WTC11 (cell line): ENCODE measurements around the gene FURIN. TPM values are rescaled to one million over a fixed set of nuclear protein-coding genes. Genes with fewer than 3 reads are reported as not detected.

ENCODE experiments used
- ATAC-seq: fragments of 200-7000 bp; cut with Tn5 transposase; 2 replicates; pipeline ENCODE4 v1.10.0; 2021; ENCODE audit warnings: mild to moderate bottlenecking, moderate library complexity
- CTCF ChIA-PET: fragments of 300-600 bp; sonication (Branson Sonifier 250); formaldehyde crosslinking; loops from one replicate; lab custom pipeline; 2021; ENCODE audit warnings: antibody characterized with exemption; lab: Charles Lee
- POLR2A ChIA-PET: fragments of 350-600 bp; sonication (Branson Sonifier 250); formaldehyde crosslinking; loops from one replicate; lab custom pipeline; 2021; ENCODE audit warnings: antibody characterized with exemption; lab: Charles Lee
- DNase-seq: peaks from one replicate; pipeline ENCODE4 v3.0.0; 2021; ENCODE audit warnings: low spot score
- H3K27ac Mint-ChIP-seq: 2 replicates; pipeline ENCODE4 v1.8.0; 2021; ENCODE audit warnings: mixed read lengths
- H3K27me3 Mint-ChIP-seq: 2 replicates; pipeline ENCODE4 v1.8.0; 2021; ENCODE audit warnings: low read depth, mild to moderate bottlenecking, moderate library complexity, mixed read lengths
- H3K36me3 Mint-ChIP-seq: 2 replicates; pipeline ENCODE4 v1.8.0; 2021; ENCODE audit warnings: mixed read lengths
- H3K4me1 Mint-ChIP-seq: 2 replicates; pipeline ENCODE4 v1.8.0; 2022; ENCODE audit warnings: mixed read lengths
- H3K4me3 Mint-ChIP-seq: 2 replicates; pipeline ENCODE4 v1.8.0; 2021; ENCODE audit warnings: mild to moderate bottlenecking, moderate library complexity, mixed read lengths
- H3K9me3 Mint-ChIP-seq: 2 replicates; pipeline ENCODE4 v1.8.0; 2021; ENCODE audit warnings: mixed read lengths
- AR ChIP-seq: fragments of 250-450 bp; sonication (Bioruptor Pico); IDR thresholded peaks from 2 replicates; pipeline ENCODE4 v1.9.0; 2021; ENCODE audit warnings: mild to moderate bottlenecking
- ATF3 ChIP-seq: sonication (generic); formaldehyde crosslinking; conservative IDR thresholded peaks from 2 replicates; pipeline ENCODE4 v1.8.1; 2022; ENCODE audit warnings: mild to moderate bottlenecking, missing genetic modification reagents
- ATF6 ChIP-seq: sonication (generic); formaldehyde crosslinking; IDR thresholded peaks from 2 replicates; pipeline ENCODE4 v1.8.1; 2023; ENCODE audit warnings: mild to moderate bottlenecking, missing genetic modification reagents
- ERG ChIP-seq: fragments of 250-450 bp; sonication (Bioruptor Pico); IDR thresholded peaks from 2 replicates; pipeline ENCODE4 v1.8.0; 2021; ENCODE audit warnings: mild to moderate bottlenecking
- PRDM15 ChIP-seq: sonication (generic); formaldehyde crosslinking; IDR thresholded peaks from 2 replicates; pipeline ENCODE4 v1.8.0; 2022; ENCODE audit warnings: missing genetic modification reagents
- PRRX2 ChIP-seq: fragments of 250-450 bp; sonication (Bioruptor Pico); IDR thresholded peaks from 2 replicates; pipeline ENCODE4 v1.8.0; 2021; ENCODE audit warnings: mild to moderate bottlenecking
- SOX15 ChIP-seq: fragments of 250-450 bp; sonication (Bioruptor Pico); IDR thresholded peaks from 2 replicates; pipeline ENCODE4 v1.9.0; 2021; ENCODE audit warnings: mild to moderate bottlenecking
- STAT6 ChIP-seq: sonication (generic); formaldehyde crosslinking; conservative IDR thresholded peaks from 2 replicates; pipeline ENCODE4 v1.8.1; 2023; ENCODE audit warnings: mild to moderate bottlenecking, low read depth, missing genetic modification reagents, moderate library complexity
- TCF7 ChIP-seq: sonication (generic); formaldehyde crosslinking; IDR thresholded peaks from 2 replicates; pipeline ENCODE4 v1.8.0; 2022; ENCODE audit warnings: mild to moderate bottlenecking, low read depth, missing genetic modification reagents, moderate library complexity
- TEAD4 ChIP-seq: sonication (generic); formaldehyde crosslinking; IDR thresholded peaks from 2 replicates; pipeline ENCODE4 v1.8.0; 2022; ENCODE audit warnings: mild to moderate bottlenecking, missing genetic modification reagents
- ZBTB43 ChIP-seq: sonication (generic); formaldehyde crosslinking; IDR thresholded peaks from 2 replicates; pipeline ENCODE4 v1.8.1; 2023; ENCODE audit warnings: mild to moderate bottlenecking, missing genetic modification reagents
- ZMAT4 ChIP-seq: fragments of 250-450 bp; sonication (Bioruptor Pico); IDR thresholded peaks from 2 replicates; pipeline ENCODE4 v1.9.0; 2021; ENCODE audit warnings: mild to moderate bottlenecking
- ZNF138 ChIP-seq: sonication (generic); formaldehyde crosslinking; conservative IDR thresholded peaks from 2 replicates; pipeline ENCODE4 v1.8.1; 2022; ENCODE audit warnings: mild to moderate bottlenecking, moderate library complexity, missing genetic modification reagents
- ZNF232 ChIP-seq: sonication (generic); formaldehyde crosslinking; IDR thresholded peaks from 2 replicates; pipeline ENCODE4 v1.8.0; 2022; ENCODE audit warnings: mild to moderate bottlenecking, missing genetic modification reagents
- ZSCAN18 ChIP-seq: fragments of 250-450 bp; sonication (Bioruptor Pico); IDR thresholded peaks from 2 replicates; pipeline ENCODE4 v2.1.2; 2022; ENCODE audit warnings: mild to moderate bottlenecking, moderate library complexity
- total RNA-seq: library from RNA; stranded (reverse); gene quantifications from 3 replicates; pipeline ENCODE4 v1.2.3, GENCODE V29; 2021

The FURIN gene
- total RNA-seq, 1 experiment from 2014 or later, result 46.3 TPM

GRCh38 chr15:90884719-90885431 is 16.5 kb downstream of the FURIN start:
- DNase-seq, result peak; percentile 31
- H3K36me3 Mint-ChIP-seq, result no peaks in the 10 kb centered on the region
- ATAC-seq, result peak; percentile 7
- TF ChIP-seq ZNF138 (CRISPR knock-in tag) (no peak), ERG (CRISPR knock-in tag) (no peak), ATF3 (no peak), PRRX2 (no peak), ZNF232 (CRISPR knock-in tag) (no peak), ATF6 (CRISPR knock-in tag) (no peak), AR (CRISPR knock-in tag) (no peak), TEAD4 (no peak), ZSCAN18 (CRISPR knock-in tag) (no peak), STAT6 (CRISPR knock-in tag) (no peak), ZBTB43 (CRISPR knock-in tag) (no peak), PRDM15 (CRISPR knock-in tag) (no peak), TCF7 (CRISPR knock-in tag) (no peak), SOX15 (CRISPR knock-in tag) (no peak), ZMAT4 (CRISPR knock-in tag) (no peak)
- TF ChIP-seq, all 79 proteins: peak for 0
- ChIA-PET CTCF (interaction anchor here (0.6 to 4.9 kb wide), 38 partner anchors 10 to 742 kb away, joined by 3 to 75 read pairs (median 4); partner anchors contain the start of genes BLM, FURIN, HDDC3 and IQGAP1), POLR2A (interaction anchor here (0.6 to 2.7 kb wide), 3 partner anchors 16 to 170 kb away, joined by 4 to 8 read pairs (median 5); partner anchors contain the start of genes BLM and FURIN)
- Mint-ChIP-seq H3K4me1 (peaks cover 22% of the 10 kb centered on the region), H3K4me3 (peak overlapping the region; percentile 45), H3K9me3 (no peaks in the 10 kb centered on the region), H3K27me3 (no peaks in the 10 kb centered on the region), H3K27ac (no peak overlapping the region)
